Measurements from ENCODE around the gene DGAT2. TPM values are rescaled to one million over a fixed set of nuclear protein-coding genes. Genes with fewer than 3 reads are reported as not detected.

DGAT2 gene
- polyA plus RNA-seq, 1 donor from 2014 or later, result 2.7 TPM

DNA sequence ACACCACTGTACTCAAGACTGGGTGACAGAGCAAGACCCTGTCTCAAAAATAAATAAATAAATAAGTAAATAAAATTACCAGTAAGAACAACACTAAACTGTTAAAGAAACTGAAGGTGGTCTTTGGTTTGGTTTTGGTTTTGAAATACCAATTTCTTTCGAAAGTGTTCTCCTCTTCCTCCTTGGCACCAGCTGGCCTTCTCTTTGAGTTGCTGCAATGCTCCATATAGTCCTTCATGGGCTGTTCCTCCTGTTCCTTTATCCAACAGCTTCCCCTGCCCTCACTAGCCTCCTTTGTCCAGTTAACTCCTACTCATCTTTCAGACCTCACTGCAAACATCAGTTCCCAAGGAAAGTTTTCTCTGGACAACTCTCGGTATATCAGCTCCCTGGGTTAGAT is 41.4 kb downstream of the DGAT2 start:
- no peaks in the 10 kb centered on the region for H3K79me2 ChIP-seq (replicated peaks; ENCODE audit: insufficient read depth, low read length)
- H3F3A ChIP-seq (ENCODE audit: insufficient read depth, low read length, poor library complexity, severe bottlenecking), result no peaks in the 10 kb centered on the region
- H4K20me1 ChIP-seq (ENCODE audit: insufficient read depth), result no peaks in the 10 kb centered on the region
- H3K36me3 ChIP-seq (ENCODE audit: insufficient read depth, low read length), result no peaks in the 10 kb centered on the region
- no peak overlapping the region for H3K27ac ChIP-seq (ENCODE audit: low read length)
- H3K9me2 ChIP-seq (ENCODE audit: insufficient read depth, low read length), result no peaks in the 10 kb centered on the region
- no peak overlapping the region for H3K9ac ChIP-seq (ENCODE audit: low read length)
- no peak overlapping the region for H2AFZ ChIP-seq (ENCODE audit: low read depth, low read length)
- H3K4me2 ChIP-seq (ENCODE audit: low read length), result no peak overlapping the region
- H3K9me3 ChIP-seq (ENCODE audit: low read length), result no peaks in the 10 kb centered on the region
- no peaks in the 10 kb centered on the region for H3K27me3 ChIP-seq (ENCODE audit: insufficient read depth, low read depth, low read length)
- TF ChIP-seq POLR2AphosphoS5 (IDR thresholded peaks at IDR 0.05) (no peak), MXI1 (conservative IDR thresholded peaks at IDR 0.05; ENCODE audit: poor library complexity, severe bottlenecking) (no peak), EZH2 (IDR thresholded peaks at IDR 0.05; ENCODE audit: borderline replicate concordance, insufficient read depth, low read length, poor library complexity, severe bottlenecking) (no peak), EP300 (conservative IDR thresholded peaks at IDR 0.05; ENCODE audit: poor library complexity, severe bottlenecking) (no peak), SMC3 (conservative IDR thresholded peaks at IDR 0.05; ENCODE audit: poor library complexity) (no peak), TAF1 (IDR thresholded peaks at IDR 0.05; ENCODE audit: low read depth) (no peak), RAD21 (conservative IDR thresholded peaks at IDR 0.05) (no peak)
- TF ChIP-seq, protein P1, sequence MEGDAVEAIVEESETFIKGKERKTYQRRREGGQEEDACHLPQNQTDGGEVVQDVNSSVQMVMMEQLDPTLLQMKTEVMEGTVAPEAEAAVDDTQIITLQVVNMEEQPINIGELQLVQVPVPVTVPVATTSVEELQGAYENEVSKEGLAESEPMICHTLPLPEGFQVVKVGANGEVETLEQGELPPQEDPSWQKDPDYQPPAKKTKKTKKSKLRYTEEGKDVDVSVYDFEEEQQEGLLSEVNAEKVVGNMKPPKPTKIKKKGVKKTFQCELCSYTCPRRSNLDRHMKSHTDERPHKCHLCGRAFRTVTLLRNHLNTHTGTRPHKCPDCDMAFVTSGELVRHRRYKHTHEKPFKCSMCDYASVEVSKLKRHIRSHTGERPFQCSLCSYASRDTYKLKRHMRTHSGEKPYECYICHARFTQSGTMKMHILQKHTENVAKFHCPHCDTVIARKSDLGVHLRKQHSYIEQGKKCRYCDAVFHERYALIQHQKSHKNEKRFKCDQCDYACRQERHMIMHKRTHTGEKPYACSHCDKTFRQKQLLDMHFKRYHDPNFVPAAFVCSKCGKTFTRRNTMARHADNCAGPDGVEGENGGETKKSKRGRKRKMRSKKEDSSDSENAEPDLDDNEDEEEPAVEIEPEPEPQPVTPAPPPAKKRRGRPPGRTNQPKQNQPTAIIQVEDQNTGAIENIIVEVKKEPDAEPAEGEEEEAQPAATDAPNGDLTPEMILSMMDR (IDR thresholded peaks at IDR 0.05; ENCODE audit: poor library complexity, severe bottlenecking), result no peak
- TF ChIP-seq, protein P2, sequence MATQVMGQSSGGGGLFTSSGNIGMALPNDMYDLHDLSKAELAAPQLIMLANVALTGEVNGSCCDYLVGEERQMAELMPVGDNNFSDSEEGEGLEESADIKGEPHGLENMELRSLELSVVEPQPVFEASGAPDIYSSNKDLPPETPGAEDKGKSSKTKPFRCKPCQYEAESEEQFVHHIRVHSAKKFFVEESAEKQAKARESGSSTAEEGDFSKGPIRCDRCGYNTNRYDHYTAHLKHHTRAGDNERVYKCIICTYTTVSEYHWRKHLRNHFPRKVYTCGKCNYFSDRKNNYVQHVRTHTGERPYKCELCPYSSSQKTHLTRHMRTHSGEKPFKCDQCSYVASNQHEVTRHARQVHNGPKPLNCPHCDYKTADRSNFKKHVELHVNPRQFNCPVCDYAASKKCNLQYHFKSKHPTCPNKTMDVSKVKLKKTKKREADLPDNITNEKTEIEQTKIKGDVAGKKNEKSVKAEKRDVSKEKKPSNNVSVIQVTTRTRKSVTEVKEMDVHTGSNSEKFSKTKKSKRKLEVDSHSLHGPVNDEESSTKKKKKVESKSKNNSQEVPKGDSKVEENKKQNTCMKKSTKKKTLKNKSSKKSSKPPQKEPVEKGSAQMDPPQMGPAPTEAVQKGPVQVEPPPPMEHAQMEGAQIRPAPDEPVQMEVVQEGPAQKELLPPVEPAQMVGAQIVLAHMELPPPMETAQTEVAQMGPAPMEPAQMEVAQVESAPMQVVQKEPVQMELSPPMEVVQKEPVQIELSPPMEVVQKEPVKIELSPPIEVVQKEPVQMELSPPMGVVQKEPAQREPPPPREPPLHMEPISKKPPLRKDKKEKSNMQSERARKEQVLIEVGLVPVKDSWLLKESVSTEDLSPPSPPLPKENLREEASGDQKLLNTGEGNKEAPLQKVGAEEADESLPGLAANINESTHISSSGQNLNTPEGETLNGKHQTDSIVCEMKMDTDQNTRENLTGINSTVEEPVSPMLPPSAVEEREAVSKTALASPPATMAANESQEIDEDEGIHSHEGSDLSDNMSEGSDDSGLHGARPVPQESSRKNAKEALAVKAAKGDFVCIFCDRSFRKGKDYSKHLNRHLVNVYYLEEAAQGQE (IDR thresholded peaks at IDR 0.05; ENCODE audit: borderline replicate concordance), result no peak
- H3K4me3 ChIP-seq (ENCODE audit: low read length), result no peak overlapping the region

DNA sequence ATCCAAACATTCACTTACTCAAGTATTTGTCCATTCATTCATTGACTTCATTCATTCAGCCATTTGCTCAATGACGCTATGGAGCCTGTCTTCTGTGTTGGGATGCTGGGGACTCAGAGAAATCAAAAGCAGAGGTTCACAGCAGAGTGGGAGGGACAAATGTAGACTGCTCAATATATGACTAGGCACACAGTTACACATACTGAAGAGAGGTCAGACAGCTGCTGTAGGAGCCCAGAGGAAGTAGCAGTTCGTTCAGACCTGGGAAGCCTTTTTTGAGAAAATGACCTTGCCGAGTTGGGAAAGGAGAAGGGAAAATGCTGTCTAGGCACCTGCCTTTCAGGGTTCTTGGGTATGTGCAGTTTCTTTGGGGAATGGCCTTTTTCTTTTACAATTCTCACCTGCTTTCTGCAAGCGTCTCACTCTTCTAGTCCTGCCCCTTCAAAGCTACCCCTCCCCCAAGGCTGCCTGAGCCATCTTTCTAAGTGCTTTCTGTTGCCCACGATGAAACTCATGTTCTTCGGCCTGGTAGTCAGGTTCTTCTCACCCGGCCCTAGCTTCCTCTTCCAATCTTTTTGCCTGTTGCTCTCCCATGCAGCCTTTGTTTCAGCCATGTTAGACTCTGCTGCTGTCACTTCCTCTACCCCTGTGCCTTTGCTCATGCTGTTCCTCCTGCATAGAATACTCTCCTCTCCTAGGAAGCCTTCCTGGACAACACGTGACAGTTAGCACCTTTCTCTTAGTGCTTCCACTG is 42.2 kb downstream of the DGAT2 start:
- TF ChIP-seq, protein P2 (IDR thresholded peaks at IDR 0.05; ENCODE audit: borderline replicate concordance), result no peak
- no peak for TF ChIP-seq RAD21 (conservative IDR thresholded peaks at IDR 0.05)
- TF ChIP-seq TAF1 (IDR thresholded peaks at IDR 0.05; ENCODE audit: low read depth), result no peak

More for the DNA sequence above, 42.2 kb downstream of the DGAT2 start:
- no peak overlapping the region for H2AFZ ChIP-seq (ENCODE audit: low read depth, low read length)
- H3K79me2 ChIP-seq (replicated peaks; ENCODE audit: insufficient read depth, low read length), result peaks cover 2% of the 10 kb centered on the region
- H3K27ac ChIP-seq (ENCODE audit: low read length), result no peak overlapping the region
- no peaks in the 10 kb centered on the region for H4K20me1 ChIP-seq (ENCODE audit: insufficient read depth)
- H3K9ac ChIP-seq (ENCODE audit: low read length), result no peak overlapping the region
- H3K9me3 ChIP-seq (ENCODE audit: low read length), result no peaks in the 10 kb centered on the region
- H3K4me2 ChIP-seq (ENCODE audit: low read length), result no peak overlapping the region
- H3K36me3 ChIP-seq (ENCODE audit: insufficient read depth, low read length), result no peaks in the 10 kb centered on the region
- no peak overlapping the region for H3K4me3 ChIP-seq (ENCODE audit: low read length)
- H3K27me3 ChIP-seq (ENCODE audit: insufficient read depth, low read depth, low read length), result no peaks in the 10 kb centered on the region
- peaks cover 1% of the 10 kb centered on the region for H3F3A ChIP-seq (ENCODE audit: insufficient read depth, low read length, poor library complexity, severe bottlenecking)
- no peaks in the 10 kb centered on the region for H3K9me2 ChIP-seq (ENCODE audit: insufficient read depth, low read length)

All from neural cell (in vitro differentiated cells).